ENCODE measurements around the gene PRRX2.

The PRRX2 gene

DNA sequence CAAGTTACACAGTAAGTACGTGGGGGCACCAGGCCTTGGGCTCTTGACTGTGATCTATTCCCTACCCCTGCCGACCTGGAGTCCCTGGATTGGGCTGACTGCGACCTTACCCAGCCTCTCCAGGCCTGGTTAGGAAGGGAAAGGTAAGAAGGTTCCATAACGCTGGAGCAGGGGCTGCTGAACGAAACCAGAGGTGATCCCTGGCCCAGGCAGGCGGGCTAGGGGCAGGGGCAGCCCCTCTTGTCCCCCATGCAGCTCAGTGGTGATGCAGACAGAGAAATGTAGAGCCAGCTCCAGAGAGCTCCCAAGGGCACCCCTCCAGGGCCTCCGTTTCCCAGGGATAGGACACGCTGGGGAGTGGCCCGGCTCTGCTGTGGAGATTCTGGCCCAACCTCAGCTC is 14.1 kb downstream of the PRRX2 start:
- peaks cover 26% of the 10 kb centered on the region for H3K4me1 Mint-ChIP-seq
- no peak overlapping the region for H3K27ac Mint-ChIP-seq
- TF ChIP-seq, protein P1, sequence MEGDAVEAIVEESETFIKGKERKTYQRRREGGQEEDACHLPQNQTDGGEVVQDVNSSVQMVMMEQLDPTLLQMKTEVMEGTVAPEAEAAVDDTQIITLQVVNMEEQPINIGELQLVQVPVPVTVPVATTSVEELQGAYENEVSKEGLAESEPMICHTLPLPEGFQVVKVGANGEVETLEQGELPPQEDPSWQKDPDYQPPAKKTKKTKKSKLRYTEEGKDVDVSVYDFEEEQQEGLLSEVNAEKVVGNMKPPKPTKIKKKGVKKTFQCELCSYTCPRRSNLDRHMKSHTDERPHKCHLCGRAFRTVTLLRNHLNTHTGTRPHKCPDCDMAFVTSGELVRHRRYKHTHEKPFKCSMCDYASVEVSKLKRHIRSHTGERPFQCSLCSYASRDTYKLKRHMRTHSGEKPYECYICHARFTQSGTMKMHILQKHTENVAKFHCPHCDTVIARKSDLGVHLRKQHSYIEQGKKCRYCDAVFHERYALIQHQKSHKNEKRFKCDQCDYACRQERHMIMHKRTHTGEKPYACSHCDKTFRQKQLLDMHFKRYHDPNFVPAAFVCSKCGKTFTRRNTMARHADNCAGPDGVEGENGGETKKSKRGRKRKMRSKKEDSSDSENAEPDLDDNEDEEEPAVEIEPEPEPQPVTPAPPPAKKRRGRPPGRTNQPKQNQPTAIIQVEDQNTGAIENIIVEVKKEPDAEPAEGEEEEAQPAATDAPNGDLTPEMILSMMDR (IDR thresholded peaks at IDR 0.05; ENCODE audit: unreplicated experiment in 3 of 3), result no peak
- no peaks in the 10 kb centered on the region for H3K36me3 Mint-ChIP-seq (ENCODE audit: low read depth)
- no peaks in the 10 kb centered on the region for H3K9me3 Mint-ChIP-seq
- H3K27me3 Mint-ChIP-seq (ENCODE audit: low read depth), result peaks cover 53% of the 10 kb centered on the region
- no peak overlapping the region for H3K4me3 Mint-ChIP-seq

DNA sequence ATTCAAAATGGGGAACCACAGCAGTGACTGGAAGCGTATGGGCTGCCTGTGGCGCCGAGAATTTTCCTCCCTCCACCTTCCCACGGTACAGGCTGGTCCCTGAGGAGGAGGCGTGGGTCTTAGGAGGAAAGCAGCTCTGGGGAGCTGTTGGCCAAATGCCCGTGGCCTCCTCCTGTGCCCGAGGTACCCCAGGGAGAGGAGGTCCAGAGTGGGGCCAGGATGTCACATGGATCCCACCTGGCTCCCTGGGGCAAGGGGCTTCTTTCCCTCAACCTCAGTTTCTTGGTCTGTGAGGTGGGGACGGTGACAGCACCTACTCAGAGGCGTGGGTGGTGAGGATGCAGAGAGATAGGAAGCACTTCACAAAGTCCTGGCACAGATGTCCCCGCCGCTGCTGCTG is 16.5 kb downstream of the PRRX2 start:
- peaks cover 13% of the 10 kb centered on the region for H3K4me1 Mint-ChIP-seq
- no peaks in the 10 kb centered on the region for H3K36me3 Mint-ChIP-seq (ENCODE audit: low read depth)
- peaks cover 51% of the 10 kb centered on the region for H3K27me3 Mint-ChIP-seq (ENCODE audit: low read depth)
- TF ChIP-seq, protein P1 (IDR thresholded peaks at IDR 0.05; ENCODE audit: unreplicated experiment in 3 of 3), result no peak
- H3K27ac Mint-ChIP-seq, result no peak overlapping the region
- H3K9me3 Mint-ChIP-seq, result no peaks in the 10 kb centered on the region
- H3K4me3 Mint-ChIP-seq, result no peak overlapping the region

GRCh38 chr9:129682381-129682780 is 16.9 kb downstream of the PRRX2 start:
- no peak overlapping the region for H3K4me3 Mint-ChIP-seq
- TF ChIP-seq, protein P1 (IDR thresholded peaks at IDR 0.05; ENCODE audit: unreplicated experiment in 3 of 3), result no peak
- peaks cover 10% of the 10 kb centered on the region for H3K4me1 Mint-ChIP-seq
- peaks cover 51% of the 10 kb centered on the region for H3K27me3 Mint-ChIP-seq (ENCODE audit: low read depth)
- no peak overlapping the region for H3K27ac Mint-ChIP-seq
- H3K9me3 Mint-ChIP-seq, result no peaks in the 10 kb centered on the region
- H3K36me3 Mint-ChIP-seq (ENCODE audit: low read depth), result no peaks in the 10 kb centered on the region

GRCh38 chr9:129685220-129685932 is 19.9 kb downstream of the PRRX2 start:
- Mint-ChIP-seq H3K4me3 (no peak overlapping the region), H3K9me3 (no peaks in the 10 kb centered on the region), H3K27me3 (ENCODE audit: low read depth) (peaks cover 43% of the 10 kb centered on the region), H3K27ac (no peak overlapping the region), H3K36me3 (ENCODE audit: low read depth) (no peaks in the 10 kb centered on the region), H3K4me1 (no peaks in the 10 kb centered on the region)
- TF ChIP-seq, protein P1 (IDR thresholded peaks at IDR 0.05; ENCODE audit: unreplicated experiment in 3 of 3), result no peak

GRCh38 chr9:129685933-129686259 is 20.4 kb downstream of the PRRX2 start:
- H3K27me3 Mint-ChIP-seq (ENCODE audit: low read depth), result peaks cover 39% of the 10 kb centered on the region
- H3K36me3 Mint-ChIP-seq (ENCODE audit: low read depth), result no peaks in the 10 kb centered on the region
- no peaks in the 10 kb centered on the region for H3K9me3 Mint-ChIP-seq
- no peaks in the 10 kb centered on the region for H3K4me1 Mint-ChIP-seq
- H3K27ac Mint-ChIP-seq, result no peak overlapping the region
- H3K4me3 Mint-ChIP-seq, result no peak overlapping the region
- TF ChIP-seq, protein P1 (IDR thresholded peaks at IDR 0.05; ENCODE audit: unreplicated experiment in 3 of 3), result no peak

GRCh38 chr9:129686736-129687135 is 21.3 kb downstream of the PRRX2 start:
- peaks cover 36% of the 10 kb centered on the region for H3K27me3 Mint-ChIP-seq (ENCODE audit: low read depth)
- TF ChIP-seq, protein P1 (IDR thresholded peaks at IDR 0.05; ENCODE audit: unreplicated experiment in 3 of 3), result no peak
- no peaks in the 10 kb centered on the region for H3K36me3 Mint-ChIP-seq (ENCODE audit: low read depth)
- no peak overlapping the region for H3K4me3 Mint-ChIP-seq
- no peak overlapping the region for H3K27ac Mint-ChIP-seq
- H3K9me3 Mint-ChIP-seq, result no peaks in the 10 kb centered on the region
- no peaks in the 10 kb centered on the region for H3K4me1 Mint-ChIP-seq
